Lower leg skin (tissue), 4 donors: ENCODE results near the gene LRP1. TPM values are rescaled to one million over a fixed set of nuclear protein-coding genes. Genes with fewer than 3 reads are reported as not detected.

ENCODE experiments used
- DNase-seq, 2 donors: peaks; one replicate each; pipeline ENCODE4 v3.0.0-alpha.2; 2019; ENCODE audit warnings: low spot score in 2 of 2
- H3K4me3 ChIP-seq: fragments of 200-600 bp; sonication (generic); 2 replicates; pipeline ENCODE4 v1.5.1; 2017; ENCODE audit warnings: mild to moderate bottlenecking, low read depth; ENCODE audit not compliant: poor library complexity, severe bottlenecking
- POLR2A ChIP-seq, 2 donors: fragments of 450-650 bp; IDR thresholded peaks; one replicate each; pipeline ENCODE4 v1.6.1; 2016 to 2017; ENCODE audit warnings: antibody characterized with exemption in 2 of 2, mild to moderate bottlenecking in 1 of 2, moderate library complexity in 1 of 2
- WGBS, 2 donors: methylation state at CpG; one replicate each; pipeline ENCODE4 v1.1.5; 2018; 5-methylcytosine and 5-hydroxymethylcytosine counted together
- intact Hi-C: fragments of 100-400 bp; cut with DNase I; formaldehyde crosslinking; loops from one replicate; pipeline ENCODE4 v1.15.0; 2023; ENCODE audit warnings: low total_unique reads
- total RNA-seq, 4 donors: library from RNA; depleted of rRNA; stranded (reverse); fragments of >200 nt; gene quantifications; one replicate each; pipeline ENCODE4 v1.1.0, GENCODE V29; 2016
- TF ChIP-seq, protein P1 (sequence below), 3 donors: fragments of 450-650 bp; IDR thresholded peaks; one replicate each; pipeline ENCODE4 v1.5.1; 2016; ENCODE audit warnings: antibody characterized with exemption in 3 of 3, mild to moderate bottlenecking in 3 of 3, moderate library complexity in 2 of 3

Gene LRP1
- total RNA-seq, 4 donors from 2014 or later: 93.4 to 156 (median 101) TPM

DNA sequence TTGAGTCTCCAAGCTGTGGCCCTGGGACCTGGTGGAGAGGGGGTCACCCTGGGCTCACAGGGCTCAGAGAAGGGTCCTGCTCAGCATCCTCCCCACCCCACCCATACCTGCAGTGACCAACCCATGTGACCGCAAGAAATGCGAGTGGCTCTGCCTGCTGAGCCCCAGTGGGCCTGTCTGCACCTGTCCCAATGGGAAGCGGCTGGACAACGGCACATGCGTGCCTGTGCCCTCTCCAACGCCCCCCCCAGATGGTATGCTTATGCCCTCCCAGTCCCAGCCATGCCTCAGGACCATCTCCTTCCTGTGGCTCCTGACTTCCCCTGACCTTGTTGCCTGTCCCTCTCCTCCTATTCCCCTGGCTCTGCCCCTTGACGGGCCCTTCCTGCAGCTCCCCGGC is 81.6 kb downstream of the LRP1 start:
- no peak overlapping the region for H3K4me3 ChIP-seq
- no peak for DNase-seq
- TF ChIP-seq, protein P1, sequence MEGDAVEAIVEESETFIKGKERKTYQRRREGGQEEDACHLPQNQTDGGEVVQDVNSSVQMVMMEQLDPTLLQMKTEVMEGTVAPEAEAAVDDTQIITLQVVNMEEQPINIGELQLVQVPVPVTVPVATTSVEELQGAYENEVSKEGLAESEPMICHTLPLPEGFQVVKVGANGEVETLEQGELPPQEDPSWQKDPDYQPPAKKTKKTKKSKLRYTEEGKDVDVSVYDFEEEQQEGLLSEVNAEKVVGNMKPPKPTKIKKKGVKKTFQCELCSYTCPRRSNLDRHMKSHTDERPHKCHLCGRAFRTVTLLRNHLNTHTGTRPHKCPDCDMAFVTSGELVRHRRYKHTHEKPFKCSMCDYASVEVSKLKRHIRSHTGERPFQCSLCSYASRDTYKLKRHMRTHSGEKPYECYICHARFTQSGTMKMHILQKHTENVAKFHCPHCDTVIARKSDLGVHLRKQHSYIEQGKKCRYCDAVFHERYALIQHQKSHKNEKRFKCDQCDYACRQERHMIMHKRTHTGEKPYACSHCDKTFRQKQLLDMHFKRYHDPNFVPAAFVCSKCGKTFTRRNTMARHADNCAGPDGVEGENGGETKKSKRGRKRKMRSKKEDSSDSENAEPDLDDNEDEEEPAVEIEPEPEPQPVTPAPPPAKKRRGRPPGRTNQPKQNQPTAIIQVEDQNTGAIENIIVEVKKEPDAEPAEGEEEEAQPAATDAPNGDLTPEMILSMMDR (IDR thresholded peaks at IDR 0.05): no peak
- no peak for TF ChIP-seq POLR2A (IDR thresholded peaks at IDR 0.05)
- intact Hi-C loops: no loop called here
- 76 to 84% methylated on average over 8 of the region's 8 CpGs for WGBS, 2 donors

DNA sequence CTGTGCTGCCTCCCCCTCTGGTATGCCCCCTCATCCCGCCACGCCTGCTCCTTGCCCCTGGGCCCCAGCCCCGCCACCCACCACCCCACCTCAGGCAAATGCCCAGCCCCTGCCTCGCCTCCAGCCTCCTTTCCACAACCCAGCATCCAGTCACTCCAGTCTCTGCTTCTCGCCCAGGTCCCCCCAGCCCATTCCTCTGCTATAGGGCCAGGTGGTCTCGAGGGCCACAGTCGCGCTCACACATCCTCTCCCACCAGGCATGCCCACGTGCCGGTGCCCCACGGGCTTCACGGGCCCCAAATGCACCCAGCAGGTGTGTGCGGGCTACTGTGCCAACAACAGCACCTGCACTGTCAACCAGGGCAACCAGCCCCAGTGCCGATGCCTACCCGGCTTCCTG is 82.2 kb downstream of the LRP1 start:
- DNase-seq: no peak
- WGBS, 2 donors: 78 to 86% methylated on average over 15 of the region's 15 CpGs
- H3K4me3 ChIP-seq: no peak overlapping the region
- no peak for TF ChIP-seq POLR2A (IDR thresholded peaks at IDR 0.05)
- TF ChIP-seq, protein P1 (IDR thresholded peaks at IDR 0.05): no peak
- intact Hi-C loops: no loop called here

DNA sequence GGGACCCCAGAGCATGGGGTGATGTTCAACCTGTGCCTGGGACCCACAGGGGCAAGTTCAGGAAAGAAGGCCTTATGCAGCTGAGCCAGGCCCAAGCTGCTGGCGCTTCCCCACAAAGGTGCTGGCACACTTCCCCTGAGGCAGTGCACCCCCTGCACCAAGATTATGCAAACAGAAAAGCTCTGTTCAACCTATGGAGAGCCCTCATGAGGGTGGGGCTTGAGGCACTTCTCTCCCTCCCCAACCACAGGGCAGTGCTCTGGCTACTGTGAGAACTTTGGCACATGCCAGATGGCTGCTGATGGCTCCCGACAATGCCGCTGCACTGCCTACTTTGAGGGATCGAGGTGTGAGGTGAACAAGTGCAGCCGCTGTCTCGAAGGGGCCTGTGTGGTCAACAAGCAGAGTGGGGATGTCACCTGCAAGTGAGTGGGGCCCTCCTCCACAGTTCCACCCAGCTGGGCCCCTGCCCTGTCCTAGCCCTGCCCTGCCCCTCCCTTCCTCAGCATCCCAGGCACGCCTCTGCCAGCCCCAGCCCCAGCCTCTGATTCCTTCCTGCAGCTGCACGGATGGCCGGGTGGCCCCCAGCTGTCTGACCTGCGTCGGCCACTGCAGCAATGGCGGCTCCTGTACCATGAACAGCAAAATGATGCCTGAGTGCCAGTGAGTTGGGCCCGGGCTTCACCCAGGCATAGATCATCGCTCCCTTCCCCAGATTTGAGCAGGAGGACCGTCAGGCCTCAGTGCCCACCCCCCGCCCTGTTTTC is 82.8 kb downstream of the LRP1 start:
- no peak overlapping the region for H3K4me3 ChIP-seq
- WGBS, 2 donors: 75 to 77% methylated on average over 14 to 16 of the region's 16 CpGs
- no peak for DNase-seq
- intact Hi-C loops: no loop called here
- TF ChIP-seq POLR2A (IDR thresholded peaks at IDR 0.05): no peak
- TF ChIP-seq, protein P1 (IDR thresholded peaks at IDR 0.05): no peak

DNA sequence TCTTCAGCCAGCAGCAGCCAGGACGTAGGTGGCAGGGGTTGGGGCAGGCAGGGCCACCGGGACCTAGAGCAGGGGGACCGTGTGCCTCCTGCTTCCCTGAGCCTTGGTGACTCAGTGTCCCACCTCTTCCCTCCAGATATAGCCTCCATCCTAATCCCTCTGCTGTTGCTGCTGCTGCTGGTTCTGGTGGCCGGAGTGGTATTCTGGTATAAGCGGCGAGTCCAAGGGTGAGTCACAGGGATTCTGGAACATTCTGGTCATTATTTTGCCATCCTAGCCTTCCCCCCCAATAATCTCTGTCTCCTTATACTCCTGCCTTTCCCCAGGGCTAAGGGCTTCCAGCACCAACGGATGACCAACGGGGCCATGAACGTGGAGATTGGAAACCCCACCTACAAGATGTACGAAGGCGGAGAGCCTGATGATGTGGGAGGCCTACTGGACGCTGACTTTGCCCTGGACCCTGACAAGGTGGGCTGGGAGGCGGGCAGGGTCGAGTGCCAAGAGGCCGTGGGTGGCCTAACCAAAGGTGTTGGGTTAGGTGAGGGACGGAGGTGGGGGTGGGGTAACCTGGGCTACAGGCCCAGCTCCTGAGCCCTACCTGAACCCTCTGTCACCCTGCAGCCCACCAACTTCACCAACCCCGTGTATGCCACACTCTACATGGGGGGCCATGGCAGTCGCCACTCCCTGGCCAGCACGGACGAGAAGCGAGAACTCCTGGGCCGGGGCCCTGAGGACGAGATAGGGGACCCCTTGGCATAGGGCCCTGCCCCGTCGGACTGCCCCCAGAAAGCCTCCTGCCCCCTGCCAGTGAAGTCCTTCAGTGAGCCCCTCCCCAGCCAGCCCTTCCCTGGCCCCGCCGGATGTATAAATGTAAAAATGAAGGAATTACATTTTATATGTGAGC is 83.8 kb downstream of the LRP1 start:
- H3K4me3 ChIP-seq: no peak overlapping the region
- intact Hi-C loops: no loop called here
- no peak for DNase-seq
- TF ChIP-seq, protein P1 (IDR thresholded peaks at IDR 0.05): no peak
- no peak for TF ChIP-seq POLR2A (IDR thresholded peaks at IDR 0.05)
- WGBS, 2 donors: 78 to 86% methylated on average over 22 to 25 of the region's 27 CpGs

DNA sequence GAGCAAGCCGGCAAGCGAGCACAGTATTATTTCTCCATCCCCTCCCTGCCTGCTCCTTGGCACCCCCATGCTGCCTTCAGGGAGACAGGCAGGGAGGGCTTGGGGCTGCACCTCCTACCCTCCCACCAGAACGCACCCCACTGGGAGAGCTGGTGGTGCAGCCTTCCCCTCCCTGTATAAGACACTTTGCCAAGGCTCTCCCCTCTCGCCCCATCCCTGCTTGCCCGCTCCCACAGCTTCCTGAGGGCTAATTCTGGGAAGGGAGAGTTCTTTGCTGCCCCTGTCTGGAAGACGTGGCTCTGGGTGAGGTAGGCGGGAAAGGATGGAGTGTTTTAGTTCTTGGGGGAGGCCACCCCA is 84.4 kb downstream of the LRP1 start:
- no peak overlapping the region for H3K4me3 ChIP-seq
- 69 to 72% methylated on average over 7 of the region's 7 CpGs for WGBS, 2 donors
- intact Hi-C loops: no loop called here
- no peak for TF ChIP-seq POLR2A (IDR thresholded peaks at IDR 0.05)
- TF ChIP-seq, protein P1 (IDR thresholded peaks at IDR 0.05): no peak
- no peak for DNase-seq
